ENCODE measurements around the gene KRT7.

The KRT7 gene

DNA sequence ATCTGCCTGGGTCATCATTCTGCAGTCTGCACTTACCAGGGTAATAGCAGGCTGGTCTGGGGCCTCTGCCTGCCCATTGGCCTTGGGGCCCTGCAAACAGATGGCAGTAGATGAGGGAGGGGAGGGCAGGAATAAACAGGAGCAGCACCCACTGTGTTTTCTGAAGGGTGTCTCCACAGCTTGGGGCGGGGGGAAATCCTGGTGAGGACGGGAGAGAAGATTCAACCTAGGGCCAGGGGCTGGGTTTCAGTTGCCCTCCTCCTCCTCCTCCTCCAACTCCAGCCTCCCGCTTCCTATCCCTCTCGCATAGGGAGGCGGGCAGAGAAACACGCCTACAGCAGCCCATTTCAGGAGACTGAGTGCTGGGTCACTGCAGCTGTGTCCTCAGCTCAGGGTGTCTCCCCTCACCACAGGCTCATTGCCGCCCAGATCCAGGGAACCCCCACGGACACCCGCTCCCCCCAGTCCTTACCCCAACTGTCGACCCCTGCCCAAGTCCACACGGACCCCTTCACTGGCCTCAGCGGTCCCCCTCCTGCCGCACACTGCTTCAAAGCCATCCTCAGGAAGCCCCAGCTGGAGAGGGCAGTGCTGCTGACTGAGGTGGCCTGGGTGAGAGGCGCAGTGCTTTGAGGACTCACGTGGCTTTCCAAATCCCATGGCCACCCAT, 32.1 kb upstream of the KRT7 start:
- H3K4me3 ChIP-seq (ENCODE audit: low read length): no peak overlapping the region
- H3K27me3 ChIP-seq (ENCODE audit: insufficient read depth, low read length): no peaks in the 10 kb centered on the region
- H3K9ac ChIP-seq (ENCODE audit: low read depth, low read length): no peak overlapping the region
- no peak overlapping the region for H3K27ac ChIP-seq (ENCODE audit: low read length)
- 0 out of 2 replicates have a peak, but pooled peaks cover 3% of the 10 kb centered on the region for H3K4me1 ChIP-seq (ENCODE audit: insufficient read depth, low read length)
- H3K9me3 ChIP-seq (ENCODE audit: insufficient read depth, low read depth, low read length): no peaks in the 10 kb centered on the region
- H3K36me3 ChIP-seq (ENCODE audit: insufficient read depth, low read depth, low read length): no peaks in the 10 kb centered on the region

DNA sequence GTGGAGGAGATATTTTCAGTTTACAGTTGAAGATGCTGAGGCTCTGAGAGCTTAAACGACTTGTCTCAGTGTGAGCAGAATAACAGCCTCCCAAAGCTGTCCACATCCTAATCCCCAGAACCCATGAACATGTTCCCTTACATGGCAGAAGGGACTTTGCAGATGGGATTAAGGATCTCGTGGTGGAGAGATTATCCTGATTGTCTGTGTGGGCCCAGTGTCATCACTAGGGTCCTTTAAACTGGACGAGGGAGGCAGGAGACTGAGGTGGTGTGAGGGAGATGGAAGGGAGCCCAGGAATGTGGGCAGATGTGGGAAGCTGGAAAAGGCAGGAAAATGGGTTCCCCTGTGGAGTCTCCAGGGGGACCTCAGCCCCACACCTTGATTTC, 31.6 kb upstream of the KRT7 start:
- Histone ChIP-seq H3K9ac (ENCODE audit: low read depth, low read length) (no peak overlapping the region), H3K36me3 (ENCODE audit: insufficient read depth, low read depth, low read length) (no peaks in the 10 kb centered on the region), H3K27ac (ENCODE audit: low read length) (no peak overlapping the region), H3K4me3 (ENCODE audit: low read length) (no peak overlapping the region), H3K4me1 (ENCODE audit: insufficient read depth, low read length) (0 out of 2 replicates have a peak, but pooled peaks cover 3% of the 10 kb centered on the region), H3K27me3 (ENCODE audit: insufficient read depth, low read length) (no peaks in the 10 kb centered on the region), H3K9me3 (ENCODE audit: insufficient read depth, low read depth, low read length) (no peaks in the 10 kb centered on the region)

DNA sequence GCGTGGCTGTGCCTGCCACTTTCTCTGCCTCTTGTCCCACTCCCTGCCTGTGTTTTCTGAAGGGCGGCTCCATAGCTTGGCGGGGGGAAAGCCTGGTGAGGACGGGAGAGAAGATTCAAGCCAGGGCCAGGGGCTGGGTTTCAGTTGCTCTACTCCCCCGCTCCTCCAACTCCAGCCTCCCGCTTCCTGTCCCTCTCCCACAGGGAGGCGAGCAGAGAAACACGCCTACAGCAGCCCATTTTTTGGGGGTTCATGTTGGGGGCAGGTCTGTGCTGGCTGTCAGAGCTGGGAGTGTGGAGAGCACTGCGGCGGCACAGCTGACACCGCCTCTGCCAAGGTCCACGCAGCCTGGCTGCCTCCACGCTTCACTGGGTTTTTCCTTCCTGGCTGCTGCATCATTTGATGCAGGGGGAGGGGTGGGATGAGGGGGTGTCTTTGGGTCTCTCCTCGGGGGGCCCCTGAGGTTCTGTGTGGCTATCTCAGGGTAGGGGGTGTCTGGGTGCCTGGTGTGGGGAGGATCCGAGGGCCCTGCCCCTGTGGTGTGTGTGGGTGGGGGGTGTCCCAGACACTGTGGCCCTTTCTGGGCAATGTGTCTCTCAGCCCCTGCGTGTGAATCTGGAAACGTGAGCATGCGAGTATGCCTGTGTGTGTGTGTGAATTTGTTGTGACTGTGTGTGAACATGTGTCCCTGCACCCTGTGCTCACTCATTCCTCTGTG, 30.5 kb upstream of the KRT7 start:
- H3K36me3 ChIP-seq (ENCODE audit: insufficient read depth, low read depth, low read length): no peaks in the 10 kb centered on the region
- H3K9ac ChIP-seq (ENCODE audit: low read depth, low read length): no peak overlapping the region
- no peak overlapping the region for H3K4me3 ChIP-seq (ENCODE audit: low read length)
- H3K27ac ChIP-seq (ENCODE audit: low read length): no peak overlapping the region
- no peaks in the 10 kb centered on the region for H3K27me3 ChIP-seq (ENCODE audit: insufficient read depth, low read length)
- H3K4me1 ChIP-seq (ENCODE audit: insufficient read depth, low read length): 0 out of 2 replicates have a peak, but pooled peaks cover 3% of the 10 kb centered on the region
- no peaks in the 10 kb centered on the region for H3K9me3 ChIP-seq (ENCODE audit: insufficient read depth, low read depth, low read length)

DNA sequence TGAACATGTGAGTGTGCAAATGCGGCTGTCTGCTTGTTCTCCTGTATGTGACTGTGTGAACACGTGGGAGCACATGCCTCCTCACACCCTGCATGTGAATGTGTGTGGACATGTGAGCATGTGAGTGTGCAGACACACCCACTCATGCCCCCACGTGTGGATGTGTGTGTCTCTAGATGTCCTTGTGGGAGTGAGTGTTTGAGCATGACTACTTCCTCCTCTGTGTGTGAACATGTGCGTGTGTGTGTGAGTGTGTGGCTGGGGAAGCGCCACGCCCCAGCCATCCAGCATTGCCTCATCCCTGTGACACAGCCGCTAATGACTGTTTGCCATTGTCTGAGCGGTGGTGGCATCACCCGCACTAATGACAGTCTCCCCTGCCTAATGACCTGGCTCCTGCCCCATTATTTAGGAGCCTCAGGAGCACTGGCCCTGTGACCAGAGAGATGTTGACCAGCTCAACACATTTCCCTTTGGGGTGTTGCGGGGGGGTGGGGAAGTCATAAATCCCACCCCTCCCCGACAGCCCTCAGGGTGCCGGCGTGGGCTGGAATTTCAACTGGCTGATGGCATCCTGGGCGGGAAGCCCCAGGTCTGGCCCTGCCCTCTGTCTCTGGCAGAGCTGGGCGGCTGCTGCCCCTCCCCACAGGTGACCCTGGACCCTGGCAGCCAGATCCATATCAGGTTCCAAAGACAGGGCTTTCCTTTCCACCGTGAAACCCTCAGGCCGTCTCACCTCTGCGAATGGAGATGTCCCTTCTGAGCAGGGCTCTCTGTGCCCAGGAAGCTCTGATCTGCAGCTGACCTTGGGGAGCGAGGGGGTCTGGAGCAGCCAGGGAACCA, 29.7 kb upstream of the KRT7 start:
- Histone ChIP-seq H3K9ac (ENCODE audit: low read depth, low read length) (no peak overlapping the region), H3K9me3 (ENCODE audit: insufficient read depth, low read depth, low read length) (no peaks in the 10 kb centered on the region), H3K4me1 (ENCODE audit: insufficient read depth, low read length) (0 out of 2 replicates have a peak, but pooled peaks cover 3% of the 10 kb centered on the region), H3K27ac (ENCODE audit: low read length) (no peak overlapping the region), H3K36me3 (ENCODE audit: insufficient read depth, low read depth, low read length) (no peaks in the 10 kb centered on the region), H3K4me3 (ENCODE audit: low read length) (no peak overlapping the region), H3K27me3 (ENCODE audit: insufficient read depth, low read length) (no peaks in the 10 kb centered on the region)

DNA sequence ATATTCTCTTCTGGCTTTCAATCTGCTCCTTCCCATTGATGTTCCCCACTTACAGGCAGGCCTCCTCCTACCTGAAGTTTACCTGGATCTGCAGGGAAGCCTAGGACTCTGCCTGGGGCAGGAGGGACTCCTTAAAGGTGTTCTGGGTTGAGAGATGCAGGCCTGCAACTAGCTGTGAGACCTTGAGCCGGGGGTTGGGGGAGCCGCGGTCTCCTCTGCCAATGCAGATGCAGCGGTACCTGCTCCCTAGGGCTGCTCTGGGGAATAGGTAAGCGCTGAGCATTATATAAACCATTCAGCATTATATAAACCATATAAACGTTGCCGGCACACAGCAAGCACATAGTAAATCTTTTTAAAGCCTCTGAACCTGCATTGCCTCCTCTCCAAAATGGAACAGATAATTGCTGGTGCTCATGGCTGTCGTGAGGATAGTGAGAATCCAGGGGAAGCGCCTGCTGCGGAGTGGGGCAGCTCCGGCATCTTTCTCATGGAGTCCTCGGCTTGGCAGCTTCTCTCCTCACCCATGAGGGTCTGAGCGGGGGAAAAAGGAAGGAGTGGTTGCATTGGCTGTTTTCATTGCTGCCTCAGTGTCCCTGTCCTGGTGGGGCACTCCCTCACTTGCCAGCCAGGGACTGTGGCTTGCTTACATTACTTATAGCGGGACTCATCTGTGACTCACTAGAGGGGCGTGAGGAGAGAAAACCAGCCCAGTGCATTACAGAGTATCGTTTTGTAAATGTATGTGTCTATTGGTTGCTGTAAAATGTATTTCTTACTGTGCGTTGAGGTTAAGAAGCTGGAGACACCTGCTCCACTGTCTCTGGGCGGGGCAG, 28.7 kb upstream of the KRT7 start:
- Histone ChIP-seq H3K4me1 (ENCODE audit: insufficient read depth, low read length) (0 out of 2 replicates have a peak, but pooled peaks cover 3% of the 10 kb centered on the region), H3K36me3 (ENCODE audit: insufficient read depth, low read depth, low read length) (no peaks in the 10 kb centered on the region), H3K27me3 (ENCODE audit: insufficient read depth, low read length) (no peaks in the 10 kb centered on the region), H3K4me3 (ENCODE audit: low read length) (no peak overlapping the region), H3K27ac (ENCODE audit: low read length) (no peak overlapping the region), H3K9me3 (ENCODE audit: insufficient read depth, low read depth, low read length) (no peaks in the 10 kb centered on the region), H3K9ac (ENCODE audit: low read depth, low read length) (no peak overlapping the region)

DNA sequence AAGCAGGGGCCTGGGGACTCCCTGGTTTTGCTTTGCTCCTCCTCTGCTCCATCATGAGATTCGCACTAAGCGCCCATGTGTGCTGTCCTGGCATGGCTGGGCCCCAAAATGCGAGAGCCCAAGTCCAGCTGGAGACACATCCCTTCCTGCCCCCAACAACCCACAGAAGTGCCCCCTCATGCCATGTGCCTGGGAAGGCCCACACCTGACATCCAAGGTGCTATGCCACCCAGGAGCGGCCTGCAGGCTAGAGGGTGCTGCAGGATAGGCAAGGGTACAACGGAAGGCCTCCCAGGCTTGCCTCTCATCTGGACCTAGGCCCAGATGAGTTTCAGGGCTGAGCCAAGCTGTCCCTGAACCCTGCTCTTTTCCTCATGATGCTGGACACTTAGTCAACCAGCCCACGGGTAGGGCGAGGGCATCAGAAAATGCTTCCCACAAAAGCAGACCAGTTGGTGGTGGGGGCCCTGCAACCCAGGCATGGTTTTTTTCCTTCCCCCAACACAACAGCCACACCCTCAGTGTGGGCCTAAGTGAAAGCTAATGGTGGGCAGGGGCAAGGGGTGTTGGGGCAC, 28.0 kb upstream of the KRT7 start:
- Histone ChIP-seq H3K9me3 (ENCODE audit: insufficient read depth, low read depth, low read length) (no peaks in the 10 kb centered on the region), H3K4me3 (ENCODE audit: low read length) (no peak overlapping the region), H3K4me1 (ENCODE audit: insufficient read depth, low read length) (0 out of 2 replicates have a peak, but pooled peaks cover 3% of the 10 kb centered on the region), H3K36me3 (ENCODE audit: insufficient read depth, low read depth, low read length) (no peaks in the 10 kb centered on the region), H3K9ac (ENCODE audit: low read depth, low read length) (no peak overlapping the region), H3K27me3 (ENCODE audit: insufficient read depth, low read length) (no peaks in the 10 kb centered on the region), H3K27ac (ENCODE audit: low read length) (no peak overlapping the region)

DNA sequence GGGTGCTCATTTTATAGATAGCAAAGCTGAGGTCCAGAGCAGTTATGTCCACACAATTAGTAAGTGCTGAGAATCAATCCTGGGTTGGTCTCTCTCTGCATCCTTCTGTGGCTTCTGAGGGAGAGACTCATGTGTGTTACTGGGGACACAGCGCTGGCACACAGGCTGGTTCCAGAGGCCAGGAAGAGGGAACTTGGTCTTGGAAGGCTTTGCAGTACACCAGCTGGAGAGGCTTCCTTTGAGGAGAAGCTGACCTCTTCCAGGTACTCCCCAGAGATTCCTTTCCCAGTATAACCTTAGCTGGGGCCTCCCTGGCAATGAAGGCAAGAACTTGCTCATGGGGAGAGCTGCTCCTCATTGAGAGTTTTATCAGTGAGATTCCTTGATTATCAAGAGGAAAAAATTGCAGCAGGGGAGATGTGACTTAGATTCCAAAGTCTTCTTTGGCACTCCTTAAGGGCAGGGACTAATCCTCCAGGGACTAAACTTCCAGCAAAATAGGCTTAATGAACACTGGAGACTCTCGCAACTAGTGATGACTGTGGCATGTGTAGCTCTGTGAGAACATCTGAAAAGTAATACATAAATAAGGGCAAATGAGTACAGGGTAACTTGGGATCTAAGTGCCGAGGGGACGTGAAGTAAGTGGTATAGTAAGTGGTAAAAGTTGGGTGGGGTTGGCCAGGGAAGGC, 27.3 kb upstream of the KRT7 start:
- H3K9ac ChIP-seq (ENCODE audit: low read depth, low read length): no peak overlapping the region
- H3K36me3 ChIP-seq (ENCODE audit: insufficient read depth, low read depth, low read length): no peaks in the 10 kb centered on the region
- no peaks in the 10 kb centered on the region for H3K9me3 ChIP-seq (ENCODE audit: insufficient read depth, low read depth, low read length)
- H3K27ac ChIP-seq (ENCODE audit: low read length): no peak overlapping the region
- H3K4me3 ChIP-seq (ENCODE audit: low read length): no peak overlapping the region
- H3K27me3 ChIP-seq (ENCODE audit: insufficient read depth, low read length): no peaks in the 10 kb centered on the region
- 0 out of 2 replicates have a peak, but pooled peaks cover 3% of the 10 kb centered on the region for H3K4me1 ChIP-seq (ENCODE audit: insufficient read depth, low read length)

DNA sequence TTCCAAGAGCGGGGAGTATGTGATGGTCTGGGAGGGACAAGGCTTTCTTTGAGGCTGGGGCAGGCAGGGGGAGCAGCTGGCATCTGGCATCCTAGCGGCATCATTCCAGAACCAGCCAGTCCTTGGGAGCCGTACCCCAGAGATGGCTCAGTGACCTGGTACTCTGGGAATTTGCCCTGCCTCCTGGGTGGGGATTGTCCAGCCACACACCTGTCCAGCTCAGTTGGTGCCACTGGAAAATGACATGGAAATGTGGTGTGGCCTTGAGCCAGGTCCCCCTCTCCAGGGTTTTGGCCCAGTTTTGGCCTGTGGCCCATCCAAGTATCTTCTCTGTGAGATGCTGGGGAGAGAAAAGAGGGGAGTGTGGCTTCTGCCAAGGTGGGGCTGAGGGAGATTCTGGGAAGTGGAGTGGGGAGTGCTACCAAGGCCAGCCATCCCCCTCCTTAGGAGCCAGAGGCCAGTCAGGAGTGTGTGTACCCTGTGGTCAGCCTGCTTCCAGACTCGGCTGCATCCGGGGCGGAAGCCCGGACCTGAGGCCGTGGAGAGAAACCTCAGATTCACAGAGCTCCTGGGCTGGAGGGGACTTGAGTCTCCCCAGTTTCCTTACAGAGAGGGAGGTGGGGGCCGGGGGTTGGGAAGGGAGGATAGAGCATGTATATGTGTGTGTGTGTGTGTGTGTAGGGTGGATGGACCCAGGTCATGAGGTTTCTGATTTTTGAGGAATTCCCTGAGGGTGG, 26.6 kb upstream of the KRT7 start:
- Histone ChIP-seq H3K27ac (ENCODE audit: low read length) (no peak overlapping the region), H3K27me3 (ENCODE audit: insufficient read depth, low read length) (no peaks in the 10 kb centered on the region), H3K4me1 (ENCODE audit: insufficient read depth, low read length) (no peaks in the 10 kb centered on the region), H3K9me3 (ENCODE audit: insufficient read depth, low read depth, low read length) (no peaks in the 10 kb centered on the region), H3K36me3 (ENCODE audit: insufficient read depth, low read depth, low read length) (no peaks in the 10 kb centered on the region), H3K4me3 (ENCODE audit: low read length) (no peak overlapping the region), H3K9ac (ENCODE audit: low read depth, low read length) (no peak overlapping the region)

DNA sequence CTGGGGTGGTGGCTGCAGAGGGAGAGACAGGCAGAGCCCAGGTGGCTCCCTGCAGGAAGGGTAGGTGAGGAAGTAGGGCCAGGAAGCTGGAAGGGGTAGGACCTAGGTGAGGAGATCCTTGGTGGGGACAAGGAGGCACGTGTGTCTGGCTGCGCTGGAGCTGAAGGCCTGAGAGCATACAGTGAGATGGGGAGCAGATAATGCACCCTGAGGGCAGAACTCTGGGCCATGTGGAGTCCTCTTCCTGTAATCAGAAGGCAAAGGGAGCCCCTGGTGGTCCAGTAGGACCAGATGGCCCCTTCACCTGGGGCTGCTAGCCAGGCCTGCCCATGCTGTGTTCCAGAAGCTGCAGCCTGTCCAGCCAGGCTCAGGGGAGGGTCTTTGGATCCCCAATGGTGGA, 25.9 kb upstream of the KRT7 start:
- no peaks in the 10 kb centered on the region for H3K4me1 ChIP-seq (ENCODE audit: insufficient read depth, low read length)
- no peak overlapping the region for H3K27ac ChIP-seq (ENCODE audit: low read length)
- no peaks in the 10 kb centered on the region for H3K9me3 ChIP-seq (ENCODE audit: insufficient read depth, low read depth, low read length)
- no peak overlapping the region for H3K4me3 ChIP-seq (ENCODE audit: low read length)
- H3K9ac ChIP-seq (ENCODE audit: low read depth, low read length): no peak overlapping the region
- H3K36me3 ChIP-seq (ENCODE audit: insufficient read depth, low read depth, low read length): no peaks in the 10 kb centered on the region
- H3K27me3 ChIP-seq (ENCODE audit: insufficient read depth, low read length): no peaks in the 10 kb centered on the region

DNA sequence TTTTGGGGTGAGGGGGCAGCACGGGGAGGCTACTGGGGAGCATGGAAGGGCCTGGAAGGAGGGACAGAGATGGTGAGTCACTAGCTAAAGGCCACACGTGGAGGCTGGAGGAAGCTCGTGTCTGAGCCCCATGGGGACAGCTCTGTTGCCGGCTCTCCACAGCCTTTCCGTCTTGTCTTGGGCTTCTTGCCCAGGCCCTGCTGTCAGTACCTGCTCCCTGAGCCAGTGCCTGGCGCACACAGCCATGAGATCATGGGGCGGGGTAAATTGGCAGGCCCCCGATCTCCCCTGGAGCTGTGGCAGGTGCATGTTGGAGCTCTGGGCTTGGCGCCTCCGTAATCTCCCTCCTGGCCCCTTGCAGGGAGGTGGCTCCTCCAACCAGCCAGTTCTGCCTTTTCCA, 25.1 kb upstream of the KRT7 start:
- no peak overlapping the region for H3K4me3 ChIP-seq (ENCODE audit: low read length)
- H3K27ac ChIP-seq (ENCODE audit: low read length): no peak overlapping the region
- no peaks in the 10 kb centered on the region for H3K36me3 ChIP-seq (ENCODE audit: insufficient read depth, low read depth, low read length)
- H3K9me3 ChIP-seq (ENCODE audit: insufficient read depth, low read depth, low read length): no peaks in the 10 kb centered on the region
- no peaks in the 10 kb centered on the region for H3K27me3 ChIP-seq (ENCODE audit: insufficient read depth, low read length)
- H3K9ac ChIP-seq (ENCODE audit: low read depth, low read length): no peak overlapping the region
- H3K4me1 ChIP-seq (ENCODE audit: insufficient read depth, low read length): no peaks in the 10 kb centered on the region
